Prostate gland (tissue), 2 donors: ENCODE measurements around the gene PDXDC1.
"Not testable (repeated sequence)": the region's sequence is repeated elsewhere in the genome, so short reads cannot be mapped to it uniquely, and the experiment has no call there.

Source experiments
- POLR2A ChIP-seq: fragments of 450-650 bp; IDR thresholded peaks from one replicate; pipeline ENCODE4 v1.6.1; 2016; ENCODE audit warnings: antibody characterized with exemption, mild to moderate bottlenecking
- POLR2AphosphoS5 ChIP-seq: sonication (generic); formaldehyde crosslinking; IDR thresholded peaks from one replicate; pipeline ENCODE4 v1.6.1; 2017; ENCODE audit warnings: antibody characterized with exemption
- TF ChIP-seq, protein P1 (sequence below), 4 experiments: fragments of 200-600 bp in 2 of 4; fragments of 450-650 bp in 2 of 4; sonication (generic) in 2 of 4; IDR thresholded peaks; 1 replicate in 3 of 4; 2 replicates in 1 of 4; pipeline ENCODE4 v1.5.1; 2016 to 2019; ENCODE audit warnings: antibody characterized with exemption in 4 of 4, mild to moderate bottlenecking in 2 of 4, moderate library complexity in 2 of 4

DNA sequence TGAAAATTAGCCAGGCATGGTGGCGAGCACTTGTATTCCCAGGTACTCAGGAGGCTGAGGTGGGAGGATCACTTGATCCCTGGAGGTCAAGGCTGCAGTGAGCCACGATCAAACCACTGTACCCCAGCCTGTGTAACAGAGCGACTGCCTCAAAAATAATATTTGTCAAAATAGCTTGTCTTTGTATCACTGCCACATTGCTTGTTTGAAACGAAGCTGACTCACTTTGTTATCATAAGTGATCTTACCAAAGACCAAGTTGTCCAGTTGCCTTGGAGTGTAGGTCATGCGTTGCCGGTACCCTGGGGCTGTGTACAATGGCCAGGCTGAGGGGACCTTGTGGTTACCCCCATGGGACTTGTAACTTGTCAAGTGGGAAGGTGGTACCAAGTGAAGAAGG, 21.9 kb downstream of the PDXDC1 start:
- TF ChIP-seq, protein P1, sequence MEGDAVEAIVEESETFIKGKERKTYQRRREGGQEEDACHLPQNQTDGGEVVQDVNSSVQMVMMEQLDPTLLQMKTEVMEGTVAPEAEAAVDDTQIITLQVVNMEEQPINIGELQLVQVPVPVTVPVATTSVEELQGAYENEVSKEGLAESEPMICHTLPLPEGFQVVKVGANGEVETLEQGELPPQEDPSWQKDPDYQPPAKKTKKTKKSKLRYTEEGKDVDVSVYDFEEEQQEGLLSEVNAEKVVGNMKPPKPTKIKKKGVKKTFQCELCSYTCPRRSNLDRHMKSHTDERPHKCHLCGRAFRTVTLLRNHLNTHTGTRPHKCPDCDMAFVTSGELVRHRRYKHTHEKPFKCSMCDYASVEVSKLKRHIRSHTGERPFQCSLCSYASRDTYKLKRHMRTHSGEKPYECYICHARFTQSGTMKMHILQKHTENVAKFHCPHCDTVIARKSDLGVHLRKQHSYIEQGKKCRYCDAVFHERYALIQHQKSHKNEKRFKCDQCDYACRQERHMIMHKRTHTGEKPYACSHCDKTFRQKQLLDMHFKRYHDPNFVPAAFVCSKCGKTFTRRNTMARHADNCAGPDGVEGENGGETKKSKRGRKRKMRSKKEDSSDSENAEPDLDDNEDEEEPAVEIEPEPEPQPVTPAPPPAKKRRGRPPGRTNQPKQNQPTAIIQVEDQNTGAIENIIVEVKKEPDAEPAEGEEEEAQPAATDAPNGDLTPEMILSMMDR (IDR thresholded peaks at IDR 0.05): not testable (repeated sequence)
- TF ChIP-seq POLR2AphosphoS5, POLR2A: not testable (repeated sequence)
